Islet precursor cell (in vitro differentiated cells): ENCODE measurements around the gene CNNM3.
"Not testable (repeated sequence)": the region's sequence is repeated elsewhere in the genome, so short reads cannot be mapped to it uniquely, and the experiment has no call there.

ENCODE experiments used
- DNase-seq: peaks from one replicate; pipeline ENCODE4 v3.0.0-alpha.2; 2018

Gene CNNM3

DNA sequence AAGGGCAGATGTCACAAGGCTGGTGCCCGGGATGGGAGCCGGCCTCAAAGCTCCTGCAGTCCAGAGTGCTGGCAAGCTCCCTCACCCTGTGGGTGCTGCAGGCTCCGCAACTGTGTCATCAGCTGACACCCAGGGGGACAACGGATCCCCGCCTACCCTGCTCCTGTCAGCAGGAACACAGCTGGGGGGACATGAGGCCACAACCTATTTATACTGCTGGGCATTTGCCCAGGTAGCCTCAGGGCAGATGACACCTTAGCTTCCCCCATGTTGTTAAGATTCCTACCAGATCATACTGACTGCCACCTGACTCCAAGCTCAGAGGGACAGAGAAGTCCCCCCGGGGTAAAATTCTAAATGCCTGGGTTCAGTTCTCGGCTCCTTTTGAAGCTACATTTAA, 26.5 kb downstream of the CNNM3 start:
- peak; percentile 58 for DNase-seq

DNA sequence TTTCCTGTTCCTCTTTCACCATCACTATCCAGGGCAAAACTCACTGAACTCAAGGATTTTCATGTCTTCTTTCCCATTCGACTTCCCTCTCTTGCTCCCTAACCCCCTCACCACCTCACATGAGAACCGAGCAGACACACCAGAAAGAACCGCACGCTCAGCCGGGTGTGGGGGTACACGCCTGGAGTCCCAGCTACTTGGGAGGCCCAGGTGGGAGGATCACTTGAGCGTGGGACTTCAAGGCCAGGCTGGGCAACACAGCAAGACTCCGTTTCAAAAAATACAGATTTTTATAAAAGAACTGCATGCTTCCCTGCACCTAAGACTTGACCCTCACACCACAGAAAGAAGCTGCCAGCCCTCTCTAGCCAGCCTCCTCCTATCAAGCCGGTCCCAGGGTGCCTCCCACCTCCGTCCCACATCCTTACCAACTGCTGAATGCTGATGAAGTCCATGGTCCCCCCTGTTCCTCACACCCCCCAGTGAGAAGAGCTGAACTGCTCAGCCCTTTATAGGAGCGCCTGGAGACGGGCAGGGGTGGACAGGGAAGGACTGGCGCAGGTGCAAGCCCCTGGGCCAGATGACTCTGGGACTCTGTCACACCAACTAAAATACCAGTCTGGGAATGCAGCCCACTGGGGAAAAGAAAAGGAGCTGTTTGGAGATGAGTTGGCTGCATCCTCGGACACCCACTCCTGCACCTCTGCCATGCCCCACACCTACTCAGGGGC, 27.6 kb downstream of the CNNM3 start, which contains the start of gene ANKRD23:
Gene ANKRD23, minus strand, starts transcription at position 484 of the 731 bp plus-strand sequence. Its CDS starts 29 bp downstream, at position 455.
- DNase-seq = peak; percentile 40

DNA sequence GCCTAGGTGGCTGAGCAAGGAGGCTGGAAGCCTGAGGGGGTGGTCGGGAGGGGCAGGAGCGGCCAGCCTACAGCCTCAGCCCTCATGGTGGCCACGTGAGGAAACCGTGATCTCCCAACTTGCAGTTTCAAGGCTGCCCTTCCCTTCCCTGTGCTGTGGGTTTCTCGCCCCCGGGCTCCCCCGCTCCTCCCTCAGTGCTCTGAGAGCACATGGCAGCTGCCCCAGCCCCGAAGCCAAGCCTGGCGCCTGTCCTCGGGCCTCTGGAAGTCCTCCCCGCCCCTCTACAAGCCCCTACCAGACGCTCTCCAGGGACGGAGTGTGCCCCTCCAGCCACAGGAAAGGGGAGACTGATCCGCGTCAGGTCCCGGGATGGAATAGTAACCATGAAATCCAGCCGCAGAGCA, 28.3 kb downstream of the CNNM3 start:
- DNase-seq = no peak

DNA sequence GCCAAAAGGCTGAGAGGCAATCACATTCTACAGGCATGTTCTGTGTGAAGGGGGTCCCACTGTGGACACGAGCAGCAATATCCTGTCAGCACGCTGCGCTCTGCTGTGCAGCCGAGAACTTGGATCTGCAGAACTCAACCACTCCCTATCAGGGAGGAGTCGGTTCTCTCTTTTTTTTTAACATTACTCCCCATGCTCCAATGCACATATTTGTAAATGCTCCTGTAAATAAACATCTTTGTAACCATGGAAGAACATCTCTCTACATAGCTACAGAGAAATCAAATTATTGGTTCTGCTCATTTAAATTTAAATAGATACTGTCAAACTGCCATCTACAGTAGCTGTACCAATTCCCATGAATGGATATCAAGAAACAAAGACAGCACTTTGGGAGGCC, 30.8 kb downstream of the CNNM3 start:
- DNase-seq = no peak

DNA sequence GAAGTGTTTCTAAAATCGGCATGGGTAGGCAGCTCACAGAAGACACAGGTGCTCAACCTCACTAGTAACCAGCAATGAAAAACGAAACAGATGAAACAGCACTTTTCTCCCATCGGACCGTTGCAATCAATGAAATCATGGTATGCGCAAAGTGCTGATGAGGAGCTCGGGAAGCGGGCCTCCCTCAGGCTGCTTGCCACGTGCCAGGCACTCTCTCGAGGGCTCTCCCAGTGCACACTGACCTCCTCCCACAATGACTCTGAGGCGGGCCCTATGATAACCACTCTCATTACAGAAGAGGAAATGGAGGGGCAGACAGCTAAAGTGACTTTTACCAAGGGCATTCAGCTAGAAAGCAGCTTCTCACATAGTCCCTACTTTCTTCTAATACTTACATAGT, 31.5 kb downstream of the CNNM3 start:
- DNase-seq = no peak

DNA sequence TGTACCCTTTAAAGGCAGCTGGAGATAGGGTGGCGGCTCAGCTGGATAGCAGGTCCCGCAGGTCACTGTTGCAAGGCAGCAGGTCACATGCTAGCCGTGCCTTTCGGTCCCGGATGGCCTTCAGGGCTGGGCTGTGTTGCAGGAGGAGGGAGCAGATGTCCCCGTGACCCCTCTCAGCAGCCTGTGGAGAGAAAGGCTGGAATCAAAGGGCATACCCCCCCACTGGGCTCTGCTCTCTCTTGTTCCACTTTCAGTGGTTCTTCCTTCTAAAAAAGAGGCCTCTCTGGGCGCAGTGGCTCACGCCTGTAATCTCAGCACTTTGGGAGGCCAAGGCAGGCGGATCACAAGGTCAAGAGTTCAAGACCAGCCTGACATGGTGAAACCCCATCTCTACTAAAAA, 32.2 kb downstream of the CNNM3 start:
- peak; percentile 60 for DNase-seq

DNA sequence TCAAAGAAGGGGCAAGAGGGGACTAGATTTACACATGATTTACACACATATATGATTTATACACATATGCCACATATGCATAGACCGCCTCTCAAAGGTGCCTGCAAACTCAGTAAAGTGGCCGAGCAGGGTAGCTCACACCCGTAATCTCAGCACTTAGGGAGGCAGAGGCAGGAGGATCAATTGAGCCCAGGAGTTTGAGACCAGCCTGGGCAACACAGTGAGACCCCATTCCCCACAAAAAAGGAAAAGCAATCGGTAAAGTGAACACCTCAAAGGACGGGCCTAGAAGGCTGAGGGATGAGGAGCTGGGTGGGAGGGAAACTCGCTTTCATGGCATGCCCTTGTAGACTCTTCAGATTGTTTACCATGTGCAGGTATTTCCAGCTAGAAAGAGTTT, 36.6 kb downstream of the CNNM3 start:
- DNase-seq = no peak

DNA sequence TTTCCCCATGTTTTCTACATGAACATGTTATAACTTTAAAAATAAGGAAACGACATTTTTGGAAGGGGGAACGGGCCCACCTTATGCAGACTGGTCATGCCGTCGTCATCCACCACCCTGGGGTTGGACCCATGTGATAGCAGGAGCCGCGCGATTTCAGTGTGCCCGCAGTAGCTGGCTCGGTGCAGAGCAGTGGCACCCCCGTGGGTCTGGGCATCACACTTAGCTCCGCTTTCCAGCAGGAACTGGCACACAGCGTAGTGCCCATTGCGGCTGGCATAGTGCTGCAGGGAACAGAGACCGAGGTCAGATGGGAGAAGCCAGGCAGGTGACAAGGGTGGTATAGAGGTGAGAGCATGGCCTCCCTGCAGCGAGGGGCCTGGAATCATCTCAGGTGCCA, 37.3 kb downstream of the CNNM3 start:
- no peak for DNase-seq

DNA sequence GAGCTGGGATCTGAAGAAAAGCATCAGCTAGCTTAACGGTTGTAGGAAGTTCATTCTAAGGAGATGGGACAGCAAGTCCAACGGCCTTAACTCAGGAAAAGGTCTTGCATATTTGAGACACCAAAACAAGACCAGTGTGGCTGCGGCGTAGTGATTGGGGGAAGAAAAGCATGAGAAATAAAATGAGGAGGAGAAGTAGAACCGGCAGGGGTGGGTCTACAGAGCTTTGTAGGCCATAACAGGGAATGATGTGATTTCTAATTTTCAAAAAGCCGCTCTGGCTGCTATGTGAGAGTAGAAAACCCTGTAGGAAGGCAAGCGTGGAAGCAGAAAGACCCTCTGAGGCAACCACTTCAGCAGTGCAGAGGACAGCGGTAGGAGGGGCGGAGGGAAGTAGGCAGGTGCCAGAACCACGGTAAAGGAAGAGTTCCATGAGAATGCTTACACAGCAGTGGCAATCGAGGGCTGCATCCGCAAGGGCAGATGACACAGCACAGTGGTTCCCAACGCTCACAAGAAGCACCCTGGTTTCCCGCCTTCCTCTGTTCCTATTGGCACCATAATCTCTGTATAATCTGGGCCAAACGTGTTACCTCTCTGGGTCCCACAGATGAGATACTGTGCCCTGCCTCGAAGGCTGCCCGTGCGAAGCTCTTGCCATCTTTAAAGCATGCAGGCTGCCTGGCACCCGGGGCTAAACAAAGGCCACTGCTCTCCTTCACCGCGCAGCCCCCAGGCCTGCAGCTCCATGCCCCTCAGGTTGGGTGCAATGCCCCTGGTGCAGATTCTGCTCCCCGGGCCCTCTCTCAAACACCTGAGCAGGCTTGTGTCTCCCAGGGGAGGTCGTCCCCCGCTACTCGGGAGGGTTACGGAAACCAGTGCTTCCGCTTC, 41.0 kb downstream of the CNNM3 start:
- peak; percentile 62 for DNase-seq

DNA sequence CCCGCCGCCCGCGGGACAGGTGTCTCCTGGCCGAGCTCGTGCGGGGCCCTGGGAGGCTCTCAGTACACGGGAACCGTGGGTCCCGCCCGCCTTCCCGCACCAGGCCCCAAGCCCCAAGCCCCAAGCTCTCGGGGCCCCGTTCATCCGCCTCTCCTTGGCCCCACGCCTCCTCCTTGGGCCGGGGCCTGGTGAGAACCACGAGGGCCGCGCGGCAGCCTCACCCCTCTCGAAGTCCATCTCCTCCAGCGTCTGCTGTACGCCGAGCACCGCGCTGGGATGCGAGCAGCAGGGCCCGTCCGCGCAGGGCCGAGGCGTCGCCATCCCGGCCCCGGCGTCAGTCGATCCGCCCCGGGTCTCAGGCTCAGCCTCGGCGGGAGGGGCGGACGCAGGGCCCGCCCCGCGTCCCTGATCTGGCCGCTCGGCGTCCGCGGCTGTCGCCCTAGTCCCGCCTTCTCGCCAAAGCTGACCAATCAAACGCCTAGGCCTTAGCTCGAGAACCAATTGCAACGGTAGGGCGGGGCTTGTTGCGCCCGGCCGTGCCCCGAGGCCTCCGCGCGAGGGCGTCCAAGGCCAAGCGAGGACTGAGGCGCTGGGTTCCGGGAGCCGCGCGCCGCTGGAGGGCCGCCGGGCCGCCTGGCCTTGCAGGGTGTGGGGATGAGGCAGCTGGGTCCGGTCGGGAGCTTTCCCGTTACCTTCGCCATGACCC, 41.8 kb downstream of the CNNM3 start, which contains the start of gene ANKRD39:
Gene ANKRD39, minus strand, starts transcription at position 350 of the 706 bp plus-strand sequence. Its CDS starts 29 bp downstream, at position 321.
- DNase-seq = peak; percentile 99

DNA sequence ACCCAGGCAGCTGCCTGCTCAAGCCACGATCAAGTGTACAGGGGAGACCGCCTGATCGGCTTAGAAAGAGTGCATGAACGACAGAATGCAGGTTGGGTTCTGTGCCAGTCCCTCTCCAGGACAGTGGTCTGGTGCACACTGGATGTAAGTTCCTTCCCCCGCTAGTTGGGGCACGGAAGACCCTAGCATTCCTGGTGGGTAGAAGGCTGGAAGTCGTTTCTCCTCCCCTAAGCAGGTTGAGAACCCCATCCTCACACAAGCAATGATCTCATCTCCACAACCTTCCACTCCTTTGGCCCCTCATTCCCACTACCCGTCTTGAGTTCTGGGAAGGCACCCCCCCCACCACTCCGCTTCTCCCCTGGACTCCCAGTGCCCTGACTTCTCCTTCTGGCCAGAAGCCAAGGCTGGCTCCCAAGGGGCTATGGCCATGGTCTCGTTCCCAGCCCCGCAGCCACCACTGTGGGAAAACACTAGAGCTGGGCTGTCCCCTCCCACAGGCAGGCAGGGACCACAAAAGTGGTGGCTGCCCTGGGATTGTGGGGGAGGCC, 43.1 kb downstream of the CNNM3 start:
- no peak for DNase-seq

DNA sequence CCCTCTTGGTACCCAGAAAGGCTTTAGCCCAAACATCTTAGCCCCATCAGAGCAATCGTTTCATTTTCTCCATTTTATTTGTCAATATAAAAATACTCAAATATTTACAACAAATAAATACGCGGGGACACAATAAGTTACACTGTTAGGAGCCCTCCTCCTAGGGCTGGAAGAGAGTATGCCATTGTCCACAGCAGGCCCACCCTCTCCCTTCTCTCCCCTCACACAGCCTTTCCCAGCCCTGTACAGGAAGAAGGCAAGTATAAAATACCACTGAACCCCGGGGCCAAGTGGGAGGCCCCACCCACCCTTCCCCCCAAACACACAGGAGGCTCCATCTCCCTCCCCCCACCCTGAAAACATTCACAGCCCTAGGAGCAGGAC, 43.6 kb downstream of the CNNM3 start:
- no peak for DNase-seq

DNA sequence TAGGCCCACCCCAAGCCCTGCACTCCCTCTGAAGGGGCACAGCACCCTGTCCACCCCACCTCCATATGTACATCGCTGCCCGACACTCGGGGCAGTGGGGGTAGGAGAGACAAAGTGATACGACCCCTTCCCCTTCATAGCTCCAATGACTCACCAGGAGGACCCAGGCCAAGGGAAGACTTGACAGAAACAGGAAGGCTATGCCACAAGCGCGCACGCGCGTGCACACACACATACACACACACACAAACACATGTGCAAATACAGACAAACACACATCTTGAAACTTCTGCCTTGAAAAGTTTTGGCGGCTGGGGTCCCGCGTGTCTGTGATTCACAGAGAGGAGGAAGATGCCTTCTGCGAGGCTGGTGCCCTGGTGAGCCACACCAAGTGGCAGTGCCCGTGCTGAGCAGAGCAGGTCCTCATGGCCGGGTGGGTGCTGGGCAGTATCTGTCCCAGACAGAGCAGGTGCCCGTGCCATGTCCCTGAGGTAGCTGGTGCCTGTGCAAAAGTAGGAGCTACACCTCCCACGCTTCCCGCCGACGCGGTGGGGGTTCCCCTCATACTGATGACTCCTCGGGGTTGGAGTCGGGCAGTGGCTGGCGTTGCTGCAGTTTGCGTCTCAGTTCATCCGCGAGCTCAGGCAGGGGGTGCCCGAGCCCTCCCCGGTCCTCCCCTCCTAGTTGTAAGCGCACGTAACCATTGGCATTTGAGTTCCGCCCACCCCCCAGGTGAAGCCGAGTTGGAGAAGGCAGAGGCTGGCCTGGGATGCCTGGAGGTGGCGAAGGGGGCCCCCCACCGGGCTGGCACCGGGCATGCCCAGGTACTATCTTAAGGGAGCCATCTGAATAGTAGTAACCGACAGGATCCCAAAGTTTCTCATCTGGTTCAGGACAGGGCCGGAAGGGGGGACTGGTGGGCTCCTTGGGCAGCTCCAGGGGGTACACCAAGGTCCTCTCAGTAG, 44.3 kb downstream of the CNNM3 start:
- peak; percentile 54 for DNase-seq

DNA sequence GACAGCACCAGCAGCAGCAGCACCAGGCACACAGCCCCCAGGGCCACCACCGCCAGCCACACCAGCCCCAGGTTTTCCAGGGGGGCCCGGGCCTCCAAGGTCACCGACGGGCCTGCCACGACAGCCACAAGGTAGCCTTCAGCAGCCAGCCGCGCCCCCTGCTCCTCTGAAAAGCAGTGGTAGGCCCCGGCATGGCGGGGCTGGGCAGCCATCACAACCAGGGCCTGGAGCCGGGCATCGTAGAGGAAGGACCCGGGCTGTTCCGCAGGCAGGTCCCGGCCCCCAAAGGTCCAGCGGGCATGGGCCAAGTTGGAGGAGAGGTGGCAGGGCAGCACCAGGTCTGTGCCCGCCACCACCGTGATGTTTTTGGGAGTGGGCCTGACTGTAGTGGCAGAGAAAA, 45.0 kb downstream of the CNNM3 start:
- DNase-seq = peak; percentile 43

DNA sequence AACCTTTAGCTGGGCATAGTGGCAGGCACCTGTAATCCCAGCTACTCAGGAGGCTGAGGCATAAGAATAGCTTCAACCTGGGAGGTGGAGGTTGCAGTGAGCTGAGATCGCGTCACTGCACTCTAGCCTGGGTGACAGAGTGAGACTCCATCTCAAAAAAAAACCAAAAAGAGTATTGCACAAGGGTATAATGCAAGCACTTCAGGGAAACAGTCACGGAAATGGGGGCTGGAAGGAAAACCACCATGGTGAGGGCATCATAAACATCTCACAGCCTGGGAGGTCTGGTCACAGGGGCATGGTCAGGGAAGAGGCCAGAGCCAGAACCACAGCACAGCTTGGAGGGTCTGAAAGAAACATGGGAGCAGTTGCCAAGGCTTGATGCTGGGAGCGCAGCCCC, 47.0 kb downstream of the CNNM3 start:
- not testable (repeated sequence) for DNase-seq

DNA sequence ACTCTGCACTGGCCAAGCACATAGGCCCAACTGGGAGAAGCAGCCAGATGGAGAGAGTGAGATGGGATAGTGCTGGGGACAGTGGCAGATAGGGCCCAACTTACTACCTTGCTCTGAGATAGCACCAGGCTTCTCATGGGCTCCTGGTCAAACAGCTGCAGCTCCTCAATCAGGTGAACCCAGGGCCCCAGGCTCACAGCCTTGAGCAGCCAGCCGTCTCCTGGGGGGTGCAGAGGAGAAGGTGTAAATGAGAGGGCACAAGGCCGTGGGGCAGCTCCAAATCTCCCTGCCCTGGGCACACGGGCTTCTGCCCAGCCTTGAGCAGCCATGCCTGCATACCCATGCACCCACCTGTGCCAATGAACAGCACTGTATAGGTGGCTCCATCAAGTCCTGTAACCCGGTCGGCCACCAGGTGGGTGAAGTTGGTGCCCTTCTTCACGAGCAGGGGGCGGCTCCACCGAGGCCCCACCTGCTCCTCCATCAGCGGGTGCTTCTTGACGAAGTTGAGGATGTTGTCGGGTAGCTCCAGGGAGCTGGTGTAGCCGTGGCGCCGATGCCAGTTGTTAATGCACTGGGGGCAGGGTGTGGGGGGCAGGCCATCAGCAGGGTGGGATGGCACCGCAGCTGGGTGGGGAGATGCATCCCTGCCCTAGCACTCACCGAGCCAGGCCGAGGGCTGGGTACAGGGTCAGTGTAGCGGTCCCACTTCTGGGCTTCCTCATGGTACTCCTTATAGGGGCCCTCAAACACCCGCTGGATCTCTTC, 47.7 kb downstream of the CNNM3 start:
- DNase-seq = no peak

DNA sequence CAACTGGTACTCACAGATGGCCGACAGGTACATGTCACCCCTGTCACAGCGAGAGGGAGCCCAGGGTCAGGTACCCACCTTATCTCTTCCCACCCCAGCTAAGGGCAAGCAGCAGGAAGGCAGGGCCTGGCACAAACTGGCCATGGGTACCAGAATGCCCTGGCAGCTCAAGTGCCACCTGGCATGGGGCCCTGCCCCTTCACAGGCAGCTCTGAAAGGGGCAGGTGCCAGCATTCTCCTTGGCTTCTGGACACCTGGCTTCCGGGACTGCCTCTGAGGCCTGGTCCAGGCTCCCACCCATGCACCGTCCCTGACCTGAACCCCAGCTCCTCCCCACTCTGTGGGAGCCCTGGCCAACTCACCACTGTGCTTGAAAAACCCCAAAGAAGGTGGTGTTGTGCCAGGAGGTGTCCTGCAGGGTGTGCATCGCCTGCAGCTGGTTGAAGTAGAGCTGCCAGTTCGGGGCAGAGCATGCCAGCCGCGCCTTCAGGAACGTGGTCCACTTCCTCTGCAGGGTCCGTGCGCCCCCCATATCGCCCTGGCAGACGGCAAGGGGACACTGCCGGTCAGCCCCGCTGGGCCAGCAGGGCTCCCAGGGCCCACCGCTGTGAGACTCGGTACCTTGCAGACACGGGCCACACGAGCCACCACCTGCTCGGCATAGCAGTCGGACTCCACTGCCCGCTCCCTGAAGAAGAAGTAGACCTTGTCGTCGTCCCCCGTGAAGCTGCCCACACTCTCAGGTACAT, 48.4 kb downstream of the CNNM3 start:
- DNase-seq = peak; percentile 48

DNA sequence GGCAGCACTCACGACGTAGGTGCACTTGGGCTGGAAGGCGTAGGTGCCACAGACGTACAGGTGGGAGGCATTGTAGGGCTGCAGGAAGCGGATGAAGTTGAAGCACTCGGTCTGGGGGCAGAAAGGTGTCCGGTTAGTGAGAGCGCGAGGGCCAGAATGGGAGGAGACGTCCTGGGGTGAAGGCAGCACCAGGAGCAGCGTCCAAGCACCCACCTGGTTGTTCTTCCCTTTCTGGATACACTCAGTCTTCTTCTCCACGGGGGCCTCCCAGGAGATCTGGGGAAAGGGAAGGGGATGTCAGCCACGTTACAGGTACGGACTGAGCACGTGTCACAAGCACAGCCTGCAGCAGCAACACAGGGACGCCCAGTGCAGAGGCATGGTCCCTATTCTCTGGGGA, 49.6 kb downstream of the CNNM3 start:
- DNase-seq = no peak

DNA sequence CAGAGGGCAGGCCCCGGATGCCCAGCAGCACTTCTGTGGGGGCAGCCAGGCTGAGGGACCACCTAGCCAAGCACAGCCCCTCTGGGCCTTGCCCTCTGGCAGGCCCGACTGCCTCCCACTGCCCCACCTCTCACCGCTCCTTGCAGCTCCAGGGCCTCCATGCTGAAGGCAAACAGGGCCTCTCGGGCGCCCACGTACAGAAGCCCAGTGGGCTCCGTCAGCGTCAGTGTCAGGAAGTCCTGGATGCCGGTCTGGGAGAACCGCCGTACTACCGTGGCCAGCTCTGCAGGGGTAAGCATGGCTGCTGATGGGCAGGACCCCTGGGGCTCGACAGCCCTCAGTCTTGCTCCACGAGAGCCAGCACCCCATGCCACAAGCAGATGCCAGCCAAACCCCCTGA, 50.1 kb downstream of the CNNM3 start:
- peak; percentile 46 for DNase-seq

DNA sequence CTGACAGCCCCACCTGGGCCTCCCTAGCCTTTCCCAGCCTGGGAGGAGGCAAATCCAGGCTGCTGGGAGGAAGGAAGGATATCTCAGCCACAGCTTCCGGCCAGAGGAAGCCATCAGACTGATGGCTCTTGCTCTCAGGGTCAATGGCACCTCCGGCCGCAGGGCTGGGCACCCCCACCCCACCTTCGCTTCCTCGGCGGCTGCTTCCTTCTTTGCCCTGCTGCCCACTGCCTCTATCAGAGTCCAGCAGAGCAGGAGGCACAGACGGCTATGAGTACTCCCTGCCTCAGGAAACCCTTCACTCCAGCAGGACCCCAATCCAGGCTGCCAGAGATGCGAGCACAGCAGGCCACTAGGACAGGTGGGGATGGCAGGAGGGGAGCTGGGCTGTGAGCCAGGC, 50.5 kb downstream of the CNNM3 start:
- no peak for DNase-seq
